ENCODE data around the gene FRAT1.
A peak's percentile ranks its signal among the peaks of the same experiment; 100 is the strongest.

Gene FRAT1

GRCh38 chr10:97329766-97330165 lies 10.7 kb downstream of the FRAT1 start:
- Histone ChIP-seq H3K27me3 (replicated peaks; ENCODE audit: control insufficient read depth, insufficient read depth, low read length) (no peaks in the 10 kb centered on the region), H3K9me3 (ENCODE audit: control insufficient read depth, low read length) (no peaks in the 10 kb centered on the region), H3K4me3 (ENCODE audit: low read length) (no peak overlapping the region), H3K36me3 (ENCODE audit: control insufficient read depth, insufficient read depth, low read length, severe bottlenecking) (peaks cover 3% of the 10 kb centered on the region), H3K4me1 (ENCODE audit: control insufficient read depth, insufficient read depth, low read length) (peaks cover 30% of the 10 kb centered on the region), H3K9ac (ENCODE audit: low read length) (no peak overlapping the region)
- no peak for DNase-seq (ENCODE audit: low read depth)

GRCh38 chr10:97331153-97331703 lies 12.2 kb downstream of the FRAT1 start:
- peak overlapping the region; percentile 82 for H3K4me3 ChIP-seq (ENCODE audit: low read length)
- peaks cover 3% of the 10 kb centered on the region for H3K36me3 ChIP-seq (ENCODE audit: control insufficient read depth, insufficient read depth, low read length, severe bottlenecking)
- peaks cover 30% of the 10 kb centered on the region for H3K4me1 ChIP-seq (ENCODE audit: control insufficient read depth, insufficient read depth, low read length)
- peak overlapping the region; percentile 92 for H3K9ac ChIP-seq (ENCODE audit: low read length)
- H3K27me3 ChIP-seq (replicated peaks; ENCODE audit: control insufficient read depth, insufficient read depth, low read length), result no peaks in the 10 kb centered on the region
- H3K9me3 ChIP-seq (ENCODE audit: control insufficient read depth, low read length), result no peaks in the 10 kb centered on the region
- DNase-seq (ENCODE audit: low read depth), result no peak

GRCh38 chr10:97332591-97333350 lies 13.7 kb downstream of the FRAT1 start:
- no peaks in the 10 kb centered on the region for H3K27me3 ChIP-seq (replicated peaks; ENCODE audit: control insufficient read depth, insufficient read depth, low read length)
- H3K36me3 ChIP-seq (ENCODE audit: control insufficient read depth, insufficient read depth, low read length, severe bottlenecking), result peaks cover 3% of the 10 kb centered on the region
- peak overlapping the region; percentile 82 for H3K4me3 ChIP-seq (ENCODE audit: low read length)
- peak overlapping the region; percentile 92 for H3K9ac ChIP-seq (ENCODE audit: low read length)
- no peaks in the 10 kb centered on the region for H3K9me3 ChIP-seq (ENCODE audit: control insufficient read depth, low read length)
- DNase-seq (ENCODE audit: low read depth), result peak; percentile 87
- H3K4me1 ChIP-seq (ENCODE audit: control insufficient read depth, insufficient read depth, low read length), result peaks cover 36% of the 10 kb centered on the region

- no peak for DNase-seq (ENCODE audit: low read depth)
- Histone ChIP-seq H3K4me1 (ENCODE audit: control insufficient read depth, insufficient read depth, low read length) (peaks cover 35% of the 10 kb centered on the region), H3K27me3 (replicated peaks; ENCODE audit: control insufficient read depth, insufficient read depth, low read length) (no peaks in the 10 kb centered on the region), H3K4me3 (ENCODE audit: low read length) (peak overlapping the region; percentile 82), H3K9me3 (ENCODE audit: control insufficient read depth, low read length) (no peaks in the 10 kb centered on the region), H3K9ac (ENCODE audit: low read length) (peak overlapping the region; percentile 92), H3K36me3 (ENCODE audit: control insufficient read depth, insufficient read depth, low read length, severe bottlenecking) (peaks cover 3% of the 10 kb centered on the region)
Measured at GRCh38 chr10:97333351-97333600, 14.2 kb downstream of the FRAT1 start.

- DNase-seq (ENCODE audit: low read depth), result peak; percentile 64
- Histone ChIP-seq H3K9me3 (ENCODE audit: control insufficient read depth, low read length) (no peaks in the 10 kb centered on the region), H3K36me3 (ENCODE audit: control insufficient read depth, insufficient read depth, low read length, severe bottlenecking) (peaks cover 3% of the 10 kb centered on the region), H3K4me1 (ENCODE audit: control insufficient read depth, insufficient read depth, low read length) (peaks cover 35% of the 10 kb centered on the region), H3K9ac (ENCODE audit: low read length) (peak overlapping the region; percentile 92), H3K27me3 (replicated peaks; ENCODE audit: control insufficient read depth, insufficient read depth, low read length) (no peaks in the 10 kb centered on the region), H3K4me3 (ENCODE audit: low read length) (peak overlapping the region; percentile 82)
Measured at GRCh38 chr10:97333601-97334369, 14.7 kb downstream of the FRAT1 start.

GRCh38 chr10:97334370-97335175 lies 15.5 kb downstream of the FRAT1 start, which contains the start of gene FRAT2:
TSS of gene FRAT2 (minus strand) at chr10:97334729. CDS start at chr10:97334572, 157 bp downstream.
- peak within 1 kb of the TSS; percentile 82 for H3K4me3 ChIP-seq (ENCODE audit: low read length)
- H3K9ac ChIP-seq (ENCODE audit: low read length), result peak within 1 kb of the TSS; percentile 92
- H3K9me3 ChIP-seq (ENCODE audit: control insufficient read depth, low read length), result no peaks in the 10 kb centered on the region
- DNase-seq (ENCODE audit: low read depth), result peak; percentile 96
- H3K4me1 ChIP-seq (ENCODE audit: control insufficient read depth, insufficient read depth, low read length), result peaks cover 35% of the 10 kb centered on the region
- no peaks in the 10 kb centered on the region for H3K36me3 ChIP-seq (ENCODE audit: control insufficient read depth, insufficient read depth, low read length, severe bottlenecking)
- no peaks in the 10 kb centered on the region for H3K27me3 ChIP-seq (replicated peaks; ENCODE audit: control insufficient read depth, insufficient read depth, low read length)

- Histone ChIP-seq H3K27me3 (replicated peaks; ENCODE audit: control insufficient read depth, insufficient read depth, low read length) (no peaks in the 10 kb centered on the region), H3K9me3 (ENCODE audit: control insufficient read depth, low read length) (no peaks in the 10 kb centered on the region), H3K4me3 (ENCODE audit: low read length) (peak overlapping the region; percentile 82), H3K9ac (ENCODE audit: low read length) (peak overlapping the region; percentile 92), H3K4me1 (ENCODE audit: control insufficient read depth, insufficient read depth, low read length) (peaks cover 35% of the 10 kb centered on the region), H3K36me3 (ENCODE audit: control insufficient read depth, insufficient read depth, low read length, severe bottlenecking) (no peaks in the 10 kb centered on the region)
- DNase-seq (ENCODE audit: low read depth), result no peak
Measured at GRCh38 chr10:97335188-97335619, 16.1 kb downstream of the FRAT1 start.

- Histone ChIP-seq H3K27me3 (replicated peaks; ENCODE audit: control insufficient read depth, insufficient read depth, low read length) (no peaks in the 10 kb centered on the region), H3K9me3 (ENCODE audit: control insufficient read depth, low read length) (no peaks in the 10 kb centered on the region), H3K36me3 (ENCODE audit: control insufficient read depth, insufficient read depth, low read length, severe bottlenecking) (no peaks in the 10 kb centered on the region), H3K4me1 (ENCODE audit: control insufficient read depth, insufficient read depth, low read length) (peaks cover 34% of the 10 kb centered on the region), H3K4me3 (ENCODE audit: low read length) (no peak overlapping the region), H3K9ac (ENCODE audit: low read length) (no peak overlapping the region)
- no peak for DNase-seq (ENCODE audit: low read depth)
Measured at GRCh38 chr10:97336006-97336405, 16.9 kb downstream of the FRAT1 start.

GRCh38 chr10:97336446-97336845 lies 17.4 kb downstream of the FRAT1 start:
- Histone ChIP-seq H3K4me1 (ENCODE audit: control insufficient read depth, insufficient read depth, low read length) (peaks cover 30% of the 10 kb centered on the region), H3K36me3 (ENCODE audit: control insufficient read depth, insufficient read depth, low read length, severe bottlenecking) (no peaks in the 10 kb centered on the region), H3K9me3 (ENCODE audit: control insufficient read depth, low read length) (no peaks in the 10 kb centered on the region), H3K4me3 (ENCODE audit: low read length) (no peak overlapping the region), H3K9ac (ENCODE audit: low read length) (no peak overlapping the region), H3K27me3 (replicated peaks; ENCODE audit: control insufficient read depth, insufficient read depth, low read length) (no peaks in the 10 kb centered on the region)
- peak; percentile 6 for DNase-seq (ENCODE audit: low read depth)

- Histone ChIP-seq H3K4me1 (ENCODE audit: control insufficient read depth, insufficient read depth, low read length) (peaks cover 22% of the 10 kb centered on the region), H3K36me3 (ENCODE audit: control insufficient read depth, insufficient read depth, low read length, severe bottlenecking) (no peaks in the 10 kb centered on the region), H3K27me3 (replicated peaks; ENCODE audit: control insufficient read depth, insufficient read depth, low read length) (no peaks in the 10 kb centered on the region), H3K4me3 (ENCODE audit: low read length) (no peak overlapping the region), H3K9ac (ENCODE audit: low read length) (no peak overlapping the region), H3K9me3 (ENCODE audit: control insufficient read depth, low read length) (no peaks in the 10 kb centered on the region)
- DNase-seq (ENCODE audit: low read depth), result peak; percentile 15
Measured at GRCh38 chr10:97336942-97337831, 18.1 kb downstream of the FRAT1 start.

All from adipocyte (in vitro differentiated cells).